Neuron (in vitro differentiated cells): ENCODE data around the gene SLC2A3.
"Not testable (repeated sequence)": the region's sequence is repeated elsewhere in the genome, so short reads cannot be mapped to it uniquely, and the experiment has no call there.

Experiments
- H2AFZ ChIP-seq: one replicate; pipeline ENCODE4 v1.6.1; 2013; ENCODE audit warnings: low read depth, mild to moderate bottlenecking, inconsistent platforms, low read length, moderate library complexity
- H3K27me3 ChIP-seq: one replicate; pipeline ENCODE4 v1.6.1; 2013; ENCODE audit warnings: low read length; ENCODE audit not compliant: insufficient read depth
- H3K36me3 ChIP-seq: one replicate; pipeline ENCODE4 v1.6.1; 2013; ENCODE audit warnings: low read length; ENCODE audit not compliant: insufficient read depth
- H3K4me1 ChIP-seq: one replicate; pipeline ENCODE4 v1.6.1; 2013; ENCODE audit warnings: low read length; ENCODE audit not compliant: insufficient read depth
- H3K4me3 ChIP-seq: 2 replicates; pipeline ENCODE4 v1.5.1; 2013; ENCODE audit warnings: mild to moderate bottlenecking, low read length, moderate library complexity
- H3K9me3 ChIP-seq: one replicate; pipeline ENCODE4 v1.6.1; 2013; ENCODE audit warnings: low read length

Gene SLC2A3

GRCh38 chr12:7940906-7941305 lies 4.9 kb upstream of the SLC2A3 start:
- H3K4me1 ChIP-seq = peaks cover 13% of the 10 kb centered on the region
- H3K36me3 ChIP-seq = no peaks in the 10 kb centered on the region
- no peak overlapping the region for H3K4me3 ChIP-seq
- H3K9me3 ChIP-seq = no peaks in the 10 kb centered on the region
- no peak overlapping the region for H2AFZ ChIP-seq
- no peaks in the 10 kb centered on the region for H3K27me3 ChIP-seq

- peak overlapping the region; percentile 21 for H3K4me3 ChIP-seq
- peaks cover 1% of the 10 kb centered on the region for H3K36me3 ChIP-seq
- no peaks in the 10 kb centered on the region for H3K27me3 ChIP-seq
- H3K9me3 ChIP-seq = no peaks in the 10 kb centered on the region
- peak overlapping the region; percentile 57 for H2AFZ ChIP-seq
- peaks cover 29% of the 10 kb centered on the region for H3K4me1 ChIP-seq
Observed at GRCh38 chr12:7937833-7938506, 2.0 kb upstream of the SLC2A3 start.

- peaks cover 25% of the 10 kb centered on the region for H3K36me3 ChIP-seq
- H2AFZ ChIP-seq = peak overlapping the region; percentile 5
- peaks cover 33% of the 10 kb centered on the region for H3K4me1 ChIP-seq
- H3K9me3 ChIP-seq = no peaks in the 10 kb centered on the region
- H3K27me3 ChIP-seq = no peaks in the 10 kb centered on the region
- H3K4me3 ChIP-seq = peak overlapping the region; percentile 70
Observed at GRCh38 chr12:7934889-7935492, 996 bp downstream of the SLC2A3 start.

- Histone ChIP-seq H3K36me3 (peaks cover 30% of the 10 kb centered on the region), H3K27me3 (no peaks in the 10 kb centered on the region), H3K4me3 (peak overlapping the region; percentile 70), H3K9me3 (no peaks in the 10 kb centered on the region), H3K4me1 (peaks cover 33% of the 10 kb centered on the region), H2AFZ (peak overlapping the region; percentile 5)
Observed at GRCh38 chr12:7934091-7934888, 1.7 kb downstream of the SLC2A3 start.

GRCh38 chr12:7933255-7933726 lies 2.7 kb downstream of the SLC2A3 start:
- no peak overlapping the region for H2AFZ ChIP-seq
- no peaks in the 10 kb centered on the region for H3K9me3 ChIP-seq
- no peaks in the 10 kb centered on the region for H3K27me3 ChIP-seq
- peaks cover 40% of the 10 kb centered on the region for H3K36me3 ChIP-seq
- H3K4me3 ChIP-seq = peak overlapping the region; percentile 70
- H3K4me1 ChIP-seq = peaks cover 30% of the 10 kb centered on the region

GRCh38 chr12:7932599-7933240 lies 3.3 kb downstream of the SLC2A3 start:
- not testable (repeated sequence) for H3K4me3 ChIP-seq, H2AFZ ChIP-seq, H3K9me3 ChIP-seq, H3K27me3 ChIP-seq
- H3K36me3 ChIP-seq = peaks cover 45% of the 10 kb centered on the region
- H3K4me1 ChIP-seq = peaks cover 24% of the 10 kb centered on the region

- Histone ChIP-seq H3K4me1 (peaks cover 14% of the 10 kb centered on the region), H3K9me3 (no peaks in the 10 kb centered on the region), H3K27me3 (no peaks in the 10 kb centered on the region), H3K36me3 (peaks cover 69% of the 10 kb centered on the region), H3K4me3 (no peak overlapping the region), H2AFZ (no peak overlapping the region)
Observed at GRCh38 chr12:7929083-7929792, 6.7 kb downstream of the SLC2A3 start.

GRCh38 chr12:7927470-7927869 lies 8.5 kb downstream of the SLC2A3 start:
- Histone ChIP-seq H3K4me3 (no peak overlapping the region), H3K27me3 (no peaks in the 10 kb centered on the region), H2AFZ (no peak overlapping the region), H3K9me3 (no peaks in the 10 kb centered on the region), H3K36me3 (peaks cover 79% of the 10 kb centered on the region), H3K4me1 (no peaks in the 10 kb centered on the region)

- not testable (repeated sequence) for H2AFZ ChIP-seq, H3K4me1 ChIP-seq, H3K9me3 ChIP-seq, H3K27me3 ChIP-seq, H3K4me3 ChIP-seq
- H3K36me3 ChIP-seq = peaks cover 79% of the 10 kb centered on the region
Observed at GRCh38 chr12:7926068-7926666, 9.8 kb downstream of the SLC2A3 start.

GRCh38 chr12:7923241-7924236 lies 12.4 kb downstream of the SLC2A3 start:
- H3K4me3 ChIP-seq = no peak overlapping the region
- H3K9me3 ChIP-seq = no peaks in the 10 kb centered on the region
- no peaks in the 10 kb centered on the region for H3K27me3 ChIP-seq
- no peak overlapping the region for H2AFZ ChIP-seq
- H3K4me1 ChIP-seq = no peaks in the 10 kb centered on the region
- H3K36me3 ChIP-seq = peaks cover 82% of the 10 kb centered on the region

- not testable (repeated sequence) for H3K9me3 ChIP-seq, H3K27me3 ChIP-seq, H3K4me3 ChIP-seq, H3K4me1 ChIP-seq, H2AFZ ChIP-seq
- peaks cover 72% of the 10 kb centered on the region for H3K36me3 ChIP-seq
Observed at GRCh38 chr12:7921181-7921580, 14.8 kb downstream of the SLC2A3 start.
